Suprapubic skin (tissue), 4 donors: ENCODE data around the gene DRD1. TPM values are rescaled to one million over a fixed set of nuclear protein-coding genes. Genes with fewer than 3 reads are reported as not detected.
"Not testable (repeated sequence)": the region's sequence is repeated elsewhere in the genome, so short reads cannot be mapped to it uniquely, and the experiment has no call there.

Source experiments
- DNase-seq, 2 donors: peaks; one replicate each; pipeline ENCODE4 v3.0.0-alpha.2; 2019; ENCODE audit warnings: low spot score in 2 of 2
- H3K27ac ChIP-seq: fragments of 200-600 bp; sonication (generic); one replicate; pipeline ENCODE4 v1.5.1; 2019
- H3K27me3 ChIP-seq: fragments of 200-600 bp; sonication (generic); one replicate; pipeline ENCODE4 v1.5.1; 2019
- H3K36me3 ChIP-seq: fragments of 200-600 bp; sonication (generic); one replicate; pipeline ENCODE4 v1.5.1; 2019
- H3K4me1 ChIP-seq: fragments of 200-600 bp; sonication (generic); one replicate; pipeline ENCODE4 v1.5.1; 2019
- H3K4me3 ChIP-seq: fragments of 200-600 bp; sonication (generic); one replicate; pipeline ENCODE4 v1.5.1; 2019; ENCODE audit warnings: mild to moderate bottlenecking
- H3K9me3 ChIP-seq: fragments of 200-600 bp; sonication (generic); one replicate; pipeline ENCODE4 v1.5.1; 2019
- CTCF ChIP-seq, 2 donors: fragments of 200-600 bp in 1 of 2; fragments of 450-650 bp in 1 of 2; sonication (generic) in 1 of 2; IDR thresholded peaks; one replicate each; pipeline ENCODE4 v1.5.1; 2016 to 2019; ENCODE audit warnings: antibody characterized with exemption in 2 of 2, mild to moderate bottlenecking in 1 of 2, moderate library complexity in 1 of 2
- EP300 ChIP-seq: sonication (generic); formaldehyde crosslinking; IDR thresholded peaks from one replicate; pipeline ENCODE4 v1.6.1; 2017; ENCODE audit warnings: antibody characterized with exemption
- POLR2A ChIP-seq, 2 donors: fragments of 450-650 bp; IDR thresholded peaks; one replicate each; pipeline ENCODE4 v1.6.1; 2017; ENCODE audit warnings: antibody characterized with exemption in 2 of 2, mild to moderate bottlenecking in 2 of 2, moderate library complexity in 2 of 2
- POLR2AphosphoS5 ChIP-seq, 3 donors: sonication (generic); formaldehyde crosslinking; IDR thresholded peaks; one replicate each; pipeline ENCODE4 v1.6.1; 2017; ENCODE audit warnings: antibody characterized with exemption in 3 of 3
- whole genome bisulfite sequencing: methylation state at CpG from one replicate; pipeline ENCODE4 v1.1.5; 2018; 5-methylcytosine and 5-hydroxymethylcytosine counted together
- total RNA-seq, 4 donors: library from RNA; depleted of rRNA; stranded (reverse); fragments of >200 nt; gene quantifications; one replicate each; pipeline ENCODE4 v1.1.0, GENCODE V29; 2016

DRD1 gene
- total RNA-seq, 4 donors from 2014 or later = 0.42 TPM; not detected in 3

DNA sequence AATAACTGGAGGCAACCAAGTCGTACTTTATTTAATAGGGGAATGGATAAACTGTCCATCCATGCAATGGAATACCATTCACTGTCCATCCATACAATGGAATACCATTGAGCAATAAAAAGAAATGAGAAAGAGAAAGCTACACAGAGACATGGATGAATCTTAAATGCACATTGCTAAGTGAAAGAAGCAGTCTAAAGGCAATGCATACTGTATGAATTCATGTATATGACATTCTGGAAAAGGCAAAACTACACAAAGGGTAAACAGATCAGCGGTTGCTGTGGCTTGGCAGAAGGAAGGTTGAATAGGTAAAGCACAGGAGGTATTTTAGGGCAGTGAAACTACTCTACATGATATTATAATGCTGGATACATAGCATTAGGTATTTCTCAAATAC lies 16.2 kb downstream of the DRD1 start:
- Histone ChIP-seq H3K9me3 (no peaks in the 10 kb centered on the region), H3K36me3 (no peaks in the 10 kb centered on the region), H3K27me3 (no peaks in the 10 kb centered on the region), H3K27ac (no peak overlapping the region), H3K4me3 (no peak overlapping the region), H3K4me1 (no peaks in the 10 kb centered on the region)
- DNase-seq = no peak
- 89% methylated on average over 2 of the region's 2 CpGs for WGBS
- TF ChIP-seq POLR2A (IDR thresholded peaks at IDR 0.05) (no peak), POLR2AphosphoS5 (IDR thresholded peaks at IDR 0.05) (no peak), CTCF (IDR thresholded peaks at IDR 0.05) (no peak), EP300 (no peak)

DNA sequence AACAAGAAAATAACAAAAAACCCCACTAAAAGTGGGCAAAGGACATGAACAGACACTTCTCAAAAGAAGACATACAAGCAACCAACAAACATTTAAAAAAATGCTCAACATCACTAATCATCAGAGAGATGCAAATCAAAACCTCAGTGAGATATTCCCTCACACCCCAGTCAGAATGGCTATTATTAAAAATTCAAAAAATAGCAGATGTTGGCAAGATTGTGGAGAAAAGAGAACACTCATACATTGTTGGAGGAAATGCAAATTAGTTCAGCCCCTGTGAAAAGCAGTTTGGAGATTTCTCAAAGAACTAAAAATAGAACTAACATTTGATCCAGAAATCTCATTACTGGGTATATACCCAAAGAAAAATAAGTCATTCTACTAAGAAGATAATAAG lies 19.4 kb downstream of the DRD1 start:
- not testable (repeated sequence) for H3K27me3 ChIP-seq, H3K36me3 ChIP-seq, H3K4me3 ChIP-seq, DNase-seq, H3K27ac ChIP-seq, H3K4me1 ChIP-seq, H3K9me3 ChIP-seq

DNA sequence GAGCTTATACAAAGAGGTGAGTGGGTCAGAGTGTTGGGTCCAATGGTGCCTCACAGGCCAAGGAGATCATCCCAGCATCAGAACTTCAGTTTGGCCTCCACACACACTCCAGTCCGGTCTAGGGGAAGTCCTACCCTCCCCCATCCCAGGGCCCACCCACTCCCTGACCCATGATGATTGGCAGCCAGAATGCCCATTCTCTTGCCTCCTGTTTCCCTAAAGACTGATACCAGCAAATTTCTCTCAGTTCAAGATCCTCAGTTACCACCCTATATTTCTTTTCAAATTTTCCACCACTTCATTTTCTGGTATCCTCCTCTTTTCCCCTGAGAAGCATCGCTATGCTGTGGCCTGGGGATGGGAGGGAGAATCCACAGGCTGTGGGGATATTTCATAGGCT lies 21.9 kb downstream of the DRD1 start:
- Histone ChIP-seq H3K4me3 (no peak overlapping the region), H3K9me3 (no peaks in the 10 kb centered on the region), H3K27me3 (peaks cover 8% of the 10 kb centered on the region), H3K27ac (no peak overlapping the region), H3K36me3 (no peaks in the 10 kb centered on the region), H3K4me1 (no peaks in the 10 kb centered on the region)
- DNase-seq = no peak
- TF ChIP-seq EP300 (no peak), POLR2A (IDR thresholded peaks at IDR 0.05) (no peak), POLR2AphosphoS5 (IDR thresholded peaks at IDR 0.05) (no peak), CTCF (IDR thresholded peaks at IDR 0.05) (no peak)
- 88% methylated on average over 2 of the region's 2 CpGs for WGBS

DNA sequence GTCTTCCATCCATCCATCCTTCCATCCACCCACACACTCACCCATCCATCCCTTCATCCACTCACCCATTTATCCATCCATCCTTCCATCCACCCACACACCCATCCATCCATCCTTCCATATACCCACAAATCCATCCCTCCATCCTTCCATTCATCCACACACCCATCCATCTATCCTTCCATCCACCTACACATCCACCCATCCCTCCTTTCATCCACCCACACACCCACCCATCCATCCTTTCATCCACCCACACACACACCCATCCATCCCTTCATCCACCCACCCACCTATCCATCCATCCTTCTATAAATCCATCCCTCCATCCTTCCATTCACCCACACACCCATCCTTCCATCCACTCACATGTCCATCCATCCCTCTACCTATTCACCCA lies 23.6 kb downstream of the DRD1 start:
- H3K27me3 ChIP-seq = peaks cover 8% of the 10 kb centered on the region
- TF ChIP-seq CTCF (IDR thresholded peaks at IDR 0.05) (no peak), EP300 (no peak), POLR2AphosphoS5 (IDR thresholded peaks at IDR 0.05) (no peak), POLR2A (IDR thresholded peaks at IDR 0.05) (no peak)
- H3K27ac ChIP-seq = no peak overlapping the region
- H3K4me1 ChIP-seq = no peaks in the 10 kb centered on the region
- no peaks in the 10 kb centered on the region for H3K9me3 ChIP-seq
- no peak overlapping the region for H3K4me3 ChIP-seq
- no peaks in the 10 kb centered on the region for H3K36me3 ChIP-seq
- no peak for DNase-seq

GRCh38 chr5:175418251-175418650 lies 25.7 kb downstream of the DRD1 start:
- H3K9me3 ChIP-seq = no peaks in the 10 kb centered on the region
- no peaks in the 10 kb centered on the region for H3K36me3 ChIP-seq
- no peaks in the 10 kb centered on the region for H3K4me1 ChIP-seq
- no peak for DNase-seq
- no peak overlapping the region for H3K4me3 ChIP-seq
- 88% methylated on average over 1 of the region's 1 CpG for WGBS
- H3K27ac ChIP-seq = no peak overlapping the region
- peaks cover 8% of the 10 kb centered on the region for H3K27me3 ChIP-seq
- TF ChIP-seq EP300 = no peak
- TF ChIP-seq CTCF (IDR thresholded peaks at IDR 0.05) = no peak
- TF ChIP-seq POLR2AphosphoS5 (IDR thresholded peaks at IDR 0.05) = no peak
- TF ChIP-seq POLR2A (IDR thresholded peaks at IDR 0.05) = no peak

GRCh38 chr5:175417384-175417783 lies 26.6 kb downstream of the DRD1 start:
- Histone ChIP-seq H3K36me3 (no peaks in the 10 kb centered on the region), H3K9me3 (no peaks in the 10 kb centered on the region), H3K27me3 (peaks cover 8% of the 10 kb centered on the region), H3K27ac (no peak overlapping the region), H3K4me3 (no peak overlapping the region), H3K4me1 (no peaks in the 10 kb centered on the region)
- no peak for TF ChIP-seq CTCF (IDR thresholded peaks at IDR 0.05)
- TF ChIP-seq POLR2AphosphoS5 (IDR thresholded peaks at IDR 0.05) = no peak
- no peak for TF ChIP-seq EP300
- TF ChIP-seq POLR2A (IDR thresholded peaks at IDR 0.05) = no peak
- WGBS = 29% methylated on average over 2 of the region's 2 CpGs
- DNase-seq = no peak
